Stimulated activated naive B cell treated with anti-CD40 and anti-IgM and Interleukin-4, amounts not matched to agents 10 μg/mL and 1 μg/mL and 100 μg/mL, for 72 hours (primary cell): ENCODE results near the gene KSR1.

Source experiments
- ATAC-seq, 2 donors: fragments of 150-1000 bp; cut with Tn5 transposase; replicated peaks; 2 replicates each; pipeline ENCODE4 v1.10.0; 2021; ENCODE audit warnings: moderate library complexity in 1 of 2
- DNase-seq: peaks from one replicate; pipeline ENCODE4 v3.0.0; 2021
- H3K27ac Mint-ChIP-seq: one replicate; pipeline ENCODE4 v1.8.0; 2022; ENCODE audit warnings: mild to moderate bottlenecking, mixed read lengths
- H3K27me3 Mint-ChIP-seq, 2 donors: one replicate each; pipeline ENCODE4 v1.8.0; 2022; ENCODE audit warnings: mixed read lengths in 2 of 2
- H3K36me3 Mint-ChIP-seq, 2 donors: one replicate each; pipeline ENCODE4 v1.8.0; 2022; ENCODE audit warnings: mixed read lengths in 2 of 2, mild to moderate bottlenecking in 1 of 2
- H3K4me1 Mint-ChIP-seq, 2 donors: one replicate each; pipeline ENCODE4 v1.8.0; 2022; ENCODE audit warnings: mixed read lengths in 2 of 2, mild to moderate bottlenecking in 1 of 2
- H3K4me3 Mint-ChIP-seq, 2 donors: one replicate each; pipeline ENCODE4 v1.8.0; 2022; ENCODE audit warnings: mild to moderate bottlenecking in 2 of 2, mixed read lengths in 2 of 2, moderate library complexity in 1 of 2
- H3K9me3 Mint-ChIP-seq, 2 donors: one replicate each; pipeline ENCODE4 v1.8.0; 2022; ENCODE audit warnings: mixed read lengths in 2 of 2, mild to moderate bottlenecking in 1 of 2

The KSR1 gene

GRCh38 chr17:27535975-27536374 is 79.7 kb downstream of the KSR1 start:
- no peak for ATAC-seq
- H3K9me3 Mint-ChIP-seq: no peaks in the 10 kb centered on the region
- peaks cover 0 to 4% of the 10 kb centered on the region in 2 donors for H3K36me3 Mint-ChIP-seq
- no peak for DNase-seq
- H3K4me1 Mint-ChIP-seq: peaks cover 32 to 49% of the 10 kb centered on the region in 2 donors
- no peak overlapping the region for H3K27ac Mint-ChIP-seq
- H3K27me3 Mint-ChIP-seq: no peaks in the 10 kb centered on the region
- no peak overlapping the region for H3K4me3 Mint-ChIP-seq

DNA sequence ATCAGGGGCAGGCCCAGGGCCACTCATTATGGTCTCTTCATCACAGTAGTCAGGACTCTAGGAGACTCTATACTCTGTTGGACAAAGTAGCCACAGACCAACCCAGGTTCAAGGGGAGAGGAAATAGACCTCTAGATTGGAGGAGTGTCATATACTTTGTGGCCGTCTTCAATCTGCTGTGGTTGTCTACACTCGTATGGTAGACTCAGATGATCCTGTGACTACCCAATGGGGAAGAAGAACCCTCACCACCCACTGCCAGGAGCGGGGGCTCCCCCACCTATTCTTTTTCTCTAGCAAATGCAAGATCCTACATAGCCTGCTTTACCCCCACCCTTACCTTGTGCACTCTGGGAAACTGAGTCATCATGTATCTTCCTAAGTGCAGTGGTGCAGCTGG is 80.5 kb downstream of the KSR1 start:
- H3K4me1 Mint-ChIP-seq: peaks cover 33 to 49% of the 10 kb centered on the region in 2 donors
- no peaks in the 10 kb centered on the region for H3K9me3 Mint-ChIP-seq
- H3K27ac Mint-ChIP-seq: no peak overlapping the region
- no peaks in the 10 kb centered on the region for H3K27me3 Mint-ChIP-seq
- peaks cover 0 to 4% of the 10 kb centered on the region in 2 donors for H3K36me3 Mint-ChIP-seq
- H3K4me3 Mint-ChIP-seq: no peak overlapping the region
- ATAC-seq: no peak
- DNase-seq: no peak

DNA sequence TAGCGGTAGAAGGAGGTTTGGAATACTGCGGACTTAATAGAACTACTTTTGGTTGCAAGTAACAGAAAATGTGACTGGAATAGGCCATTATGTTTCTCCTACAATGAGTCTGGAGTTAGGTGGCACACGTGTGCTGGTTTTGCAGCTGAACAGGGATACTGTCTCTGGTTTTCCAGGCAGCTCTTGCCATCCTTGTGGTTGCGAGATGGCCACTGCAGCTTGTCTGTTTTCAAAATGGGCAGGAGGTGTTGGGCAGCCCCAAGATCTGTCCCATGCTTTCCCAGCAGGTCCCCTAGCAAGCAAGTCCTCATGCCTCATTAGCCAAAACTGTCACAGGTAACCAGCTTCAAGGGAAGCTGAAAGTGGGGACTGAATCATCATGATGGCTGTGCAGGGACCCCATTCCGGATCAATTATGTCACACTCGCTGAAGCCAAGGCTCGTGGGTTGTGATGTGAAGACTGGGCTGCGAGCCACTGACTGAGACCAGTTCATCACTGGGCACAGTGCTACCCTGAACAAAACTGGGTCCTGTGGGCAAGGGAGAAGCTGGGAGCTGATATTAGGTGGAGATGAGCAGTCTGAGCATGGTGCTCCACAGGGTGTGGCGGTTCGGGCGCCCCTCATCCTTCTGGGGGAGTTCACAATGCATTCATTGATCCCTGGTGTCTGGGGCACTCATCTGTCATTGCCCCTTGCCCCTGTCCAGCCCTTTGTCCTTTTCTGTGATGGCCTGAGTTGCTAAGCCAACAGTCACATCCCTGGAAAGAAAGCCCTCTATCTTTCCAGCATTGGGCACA is 82.1 kb downstream of the KSR1 start:
- no peak overlapping the region for H3K4me3 Mint-ChIP-seq
- H3K27ac Mint-ChIP-seq: no peak overlapping the region
- no peak for DNase-seq
- H3K9me3 Mint-ChIP-seq: no peaks in the 10 kb centered on the region
- H3K36me3 Mint-ChIP-seq: peaks cover 0 to 4% of the 10 kb centered on the region in 2 donors
- no peaks in the 10 kb centered on the region for H3K27me3 Mint-ChIP-seq
- peaks cover 39 to 55% of the 10 kb centered on the region in 2 donors for H3K4me1 Mint-ChIP-seq
- no peak for ATAC-seq

GRCh38 chr17:27539152-27539551 is 82.9 kb downstream of the KSR1 start:
- H3K4me3 Mint-ChIP-seq: no peak overlapping the region
- no peaks in the 10 kb centered on the region for H3K27me3 Mint-ChIP-seq
- DNase-seq (no peak), ATAC-seq (no peak)
- H3K36me3 Mint-ChIP-seq: peaks cover 0 to 4% of the 10 kb centered on the region in 2 donors
- H3K9me3 Mint-ChIP-seq: no peaks in the 10 kb centered on the region
- H3K4me1 Mint-ChIP-seq: peaks cover 46 to 63% of the 10 kb centered on the region in 2 donors
- H3K27ac Mint-ChIP-seq: no peak overlapping the region

GRCh38 chr17:27539794-27540317 is 83.6 kb downstream of the KSR1 start:
- no peak for DNase-seq
- Mint-ChIP-seq H3K4me3 (no peak overlapping the region), H3K9me3 (no peaks in the 10 kb centered on the region), H3K27me3 (no peaks in the 10 kb centered on the region), H3K36me3 (peaks cover 0 to 4% of the 10 kb centered on the region in 2 donors), H3K27ac (no peak overlapping the region), H3K4me1 (peaks cover 52 to 70% of the 10 kb centered on the region in 2 donors)
- no peak for ATAC-seq

- ATAC-seq (no peak), DNase-seq (no peak)
- Mint-ChIP-seq H3K4me1 (peaks cover 57 to 76% of the 10 kb centered on the region in 2 donors), H3K9me3 (no peaks in the 10 kb centered on the region), H3K27ac (peak overlapping the region; percentile 85), H3K36me3 (peaks cover 0 to 4% of the 10 kb centered on the region in 2 donors), H3K27me3 (no peaks in the 10 kb centered on the region), H3K4me3 (no peak overlapping the region)
Measured at GRCh38 chr17:27540318-27541101, 84.3 kb downstream of the KSR1 start.

GRCh38 chr17:27541301-27542023 is 85.2 kb downstream of the KSR1 start:
- Mint-ChIP-seq H3K4me1 (peaks cover 61 to 78% of the 10 kb centered on the region in 2 donors), H3K9me3 (no peaks in the 10 kb centered on the region), H3K27me3 (no peaks in the 10 kb centered on the region), H3K4me3 (no peak overlapping the region), H3K36me3 (peaks cover 0 to 2% of the 10 kb centered on the region in 2 donors), H3K27ac (no peak overlapping the region)
- no peak for DNase-seq
- ATAC-seq: no peak

DNA sequence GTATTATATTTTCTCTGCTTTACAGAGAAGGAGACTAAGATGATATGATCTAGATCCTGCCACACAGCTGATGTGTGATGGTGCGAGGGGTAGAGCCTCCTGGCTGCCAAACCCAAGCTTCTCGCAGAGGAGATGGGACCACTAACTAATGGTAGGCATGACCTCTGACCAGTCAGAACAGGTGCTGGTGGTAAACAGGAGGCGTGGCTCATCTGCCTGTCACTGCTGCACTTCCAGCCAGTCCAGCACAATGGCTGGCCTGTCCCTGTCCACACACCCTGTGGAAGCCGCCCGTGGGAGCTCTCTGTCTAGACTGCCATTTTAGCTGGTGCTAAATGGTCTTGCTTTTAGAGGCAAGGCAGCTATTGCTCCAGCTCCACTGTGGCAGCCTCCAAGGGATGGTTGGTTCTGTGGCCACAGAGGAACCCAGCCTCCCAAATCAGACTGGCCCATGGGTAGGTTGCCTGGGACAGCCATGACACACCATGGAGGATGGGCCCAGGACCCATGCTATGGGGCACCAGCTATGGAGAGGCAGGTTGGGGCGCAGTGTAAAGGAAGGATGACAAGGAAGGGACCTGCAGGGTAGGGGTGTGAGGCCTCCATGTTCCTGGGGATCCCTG is 86.7 kb downstream of the KSR1 start:
- H3K4me1 Mint-ChIP-seq: peaks cover 68 to 86% of the 10 kb centered on the region in 2 donors
- DNase-seq (no peak), ATAC-seq (no peak)
- H3K27me3 Mint-ChIP-seq: no peaks in the 10 kb centered on the region
- no peaks in the 10 kb centered on the region for H3K36me3 Mint-ChIP-seq
- peak overlapping the region; percentile 85 for H3K27ac Mint-ChIP-seq
- no peaks in the 10 kb centered on the region for H3K9me3 Mint-ChIP-seq
- H3K4me3 Mint-ChIP-seq: no peak overlapping the region

DNA sequence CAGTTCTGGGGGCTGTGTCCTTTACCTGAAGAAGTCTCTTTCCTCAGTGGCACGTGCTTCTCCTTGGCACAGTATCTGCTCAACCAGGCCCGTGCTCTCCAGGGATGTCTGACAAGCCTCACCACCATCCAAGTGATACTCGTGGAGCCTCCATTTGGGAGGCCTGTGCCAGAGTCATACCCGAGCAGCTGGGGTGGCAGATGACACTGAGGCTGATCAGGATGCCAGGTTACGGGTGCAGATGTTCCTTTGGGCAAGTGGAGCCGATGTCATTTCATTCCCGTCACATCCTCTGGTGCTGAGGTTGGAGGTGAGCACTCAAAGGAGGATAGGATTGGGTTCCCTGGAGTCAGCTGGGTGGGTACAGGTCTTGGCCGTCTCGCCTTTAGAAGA is 87.2 kb downstream of the KSR1 start:
- ATAC-seq: no peak
- Mint-ChIP-seq H3K27me3 (no peaks in the 10 kb centered on the region), H3K9me3 (no peaks in the 10 kb centered on the region), H3K4me3 (no peak overlapping the region), H3K36me3 (no peaks in the 10 kb centered on the region), H3K27ac (peak overlapping the region; percentile 85), H3K4me1 (peaks cover 68 to 83% of the 10 kb centered on the region in 2 donors)
- DNase-seq: no peak

DNA sequence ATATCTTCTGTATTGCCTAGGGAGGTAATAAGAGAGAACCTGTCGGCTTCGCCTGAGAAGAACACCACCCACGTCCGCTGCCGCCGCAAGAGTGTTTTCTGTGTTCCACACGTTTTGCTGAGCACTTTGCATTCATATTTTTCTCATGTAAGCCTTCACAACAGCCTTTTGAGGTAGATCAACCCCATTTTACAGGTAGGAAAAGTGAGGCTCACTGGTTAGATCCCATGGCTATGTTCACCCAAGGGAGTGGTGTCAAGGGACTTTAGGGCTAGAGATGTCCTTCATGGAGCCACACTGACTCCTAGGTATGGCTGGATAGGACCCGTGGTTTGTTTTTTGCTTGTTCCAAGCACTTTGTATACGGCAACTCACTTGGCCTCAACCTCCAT is 87.7 kb downstream of the KSR1 start:
- ATAC-seq: no peak
- Mint-ChIP-seq H3K4me3 (peak overlapping the region in 1 of 2 donors; percentile 68), H3K9me3 (no peaks in the 10 kb centered on the region), H3K4me1 (peaks cover 68 to 78% of the 10 kb centered on the region in 2 donors), H3K27ac (peak overlapping the region; percentile 95), H3K36me3 (no peaks in the 10 kb centered on the region), H3K27me3 (no peaks in the 10 kb centered on the region)
- DNase-seq: no peak

DNA sequence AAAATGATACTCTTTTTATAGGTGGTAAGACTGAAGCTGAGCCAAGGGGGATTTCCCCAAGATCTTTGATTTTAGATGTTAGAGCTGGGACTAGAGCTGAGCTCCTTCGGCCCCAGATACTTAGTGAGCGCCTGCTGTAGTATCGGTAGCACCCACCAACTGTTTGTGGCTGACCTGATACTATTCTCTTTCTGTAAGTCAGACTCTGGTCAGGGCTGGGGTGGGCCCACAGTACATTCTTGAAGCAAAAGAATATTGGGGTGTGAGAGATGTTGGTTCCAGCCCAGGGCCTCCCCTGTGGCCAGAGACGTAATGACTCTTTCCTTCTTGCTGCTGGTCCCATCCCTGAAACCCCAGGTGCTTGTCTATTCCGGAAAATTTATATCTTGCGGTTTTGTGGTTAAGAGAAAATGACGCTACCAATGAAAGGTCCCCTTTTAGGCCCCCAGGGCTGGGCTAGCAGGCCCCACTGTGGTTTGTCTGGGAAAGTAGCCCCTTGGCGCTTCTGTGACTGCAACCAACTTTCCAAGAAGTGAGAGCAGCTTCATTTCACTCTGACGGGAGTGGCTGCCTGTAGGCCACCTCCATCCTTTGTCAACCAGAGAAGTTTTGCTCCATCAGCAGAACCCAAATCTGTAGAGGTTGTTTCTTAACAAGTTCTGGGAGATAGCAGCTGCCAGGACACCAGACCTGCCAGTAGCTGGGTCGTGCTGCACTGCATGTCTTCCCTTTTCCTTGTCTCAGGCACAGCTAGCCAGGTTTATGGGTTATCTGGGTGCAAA is 88.3 kb downstream of the KSR1 start:
- ATAC-seq (peak; percentile 86 to 89), DNase-seq (peak; percentile 87)
- Mint-ChIP-seq H3K9me3 (no peaks in the 10 kb centered on the region), H3K36me3 (no peaks in the 10 kb centered on the region), H3K4me3 (peak overlapping the region; percentile 57 to 68), H3K27me3 (no peaks in the 10 kb centered on the region), H3K27ac (peak overlapping the region; percentile 95), H3K4me1 (peaks cover 64 to 78% of the 10 kb centered on the region in 2 donors)

DNA sequence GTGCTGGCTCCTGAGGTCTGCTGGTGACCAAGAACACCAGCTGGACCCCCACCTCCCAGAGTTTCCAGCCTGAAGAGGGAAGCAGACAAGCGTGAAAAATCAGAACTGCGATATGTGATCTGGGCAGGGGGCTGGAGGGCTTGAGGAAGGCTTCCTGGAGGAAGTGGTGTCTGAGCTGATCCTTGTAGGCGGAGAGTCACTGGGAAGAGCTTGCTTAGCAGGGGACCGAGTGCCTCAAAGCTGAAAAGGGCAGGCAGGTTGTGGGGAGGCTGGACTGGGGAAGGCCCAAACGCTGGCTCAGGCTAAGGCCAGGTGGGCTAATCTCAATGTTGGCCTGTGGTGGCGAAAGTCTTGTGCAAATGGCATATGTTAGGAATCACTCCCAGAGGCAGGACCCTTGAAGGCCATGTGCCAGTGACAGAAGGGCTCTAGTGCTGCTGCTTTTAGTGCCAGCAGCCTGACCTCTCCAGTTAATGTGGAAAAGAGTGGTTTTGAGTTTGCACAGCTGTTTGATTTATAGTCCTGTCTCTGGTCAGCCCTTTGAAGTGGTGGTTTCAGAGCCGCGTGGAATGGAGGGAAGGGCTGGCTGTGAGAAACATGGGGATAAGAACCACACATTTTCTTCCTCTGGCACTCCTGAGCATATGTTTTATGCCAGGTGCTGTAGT is 89.4 kb downstream of the KSR1 start:
- H3K36me3 Mint-ChIP-seq: peaks cover under 1 to 4% of the 10 kb centered on the region in 2 donors
- no peaks in the 10 kb centered on the region for H3K27me3 Mint-ChIP-seq
- no peak for DNase-seq
- ATAC-seq: no peak
- H3K9me3 Mint-ChIP-seq: no peaks in the 10 kb centered on the region
- H3K27ac Mint-ChIP-seq: peak overlapping the region; percentile 95
- peak overlapping the region; percentile 43 to 57 for H3K4me3 Mint-ChIP-seq
- H3K4me1 Mint-ChIP-seq: peaks cover 61 to 70% of the 10 kb centered on the region in 2 donors
